GM21576 (cell line): ENCODE results near the gene FOXK2.
"Not testable (repeated sequence)": the region's sequence is repeated elsewhere in the genome, so short reads cannot be mapped to it uniquely, and the experiment has no call there.

Experiments
- ATAC-seq: cut with Tn5 transposase; IDR thresholded peaks from one replicate; pipeline ENCODE4 v1.9.1; 2021; ENCODE audit warnings: mild to moderate bottlenecking, moderate library complexity; ENCODE audit not compliant: unreplicated experiment

The FOXK2 gene

DNA sequence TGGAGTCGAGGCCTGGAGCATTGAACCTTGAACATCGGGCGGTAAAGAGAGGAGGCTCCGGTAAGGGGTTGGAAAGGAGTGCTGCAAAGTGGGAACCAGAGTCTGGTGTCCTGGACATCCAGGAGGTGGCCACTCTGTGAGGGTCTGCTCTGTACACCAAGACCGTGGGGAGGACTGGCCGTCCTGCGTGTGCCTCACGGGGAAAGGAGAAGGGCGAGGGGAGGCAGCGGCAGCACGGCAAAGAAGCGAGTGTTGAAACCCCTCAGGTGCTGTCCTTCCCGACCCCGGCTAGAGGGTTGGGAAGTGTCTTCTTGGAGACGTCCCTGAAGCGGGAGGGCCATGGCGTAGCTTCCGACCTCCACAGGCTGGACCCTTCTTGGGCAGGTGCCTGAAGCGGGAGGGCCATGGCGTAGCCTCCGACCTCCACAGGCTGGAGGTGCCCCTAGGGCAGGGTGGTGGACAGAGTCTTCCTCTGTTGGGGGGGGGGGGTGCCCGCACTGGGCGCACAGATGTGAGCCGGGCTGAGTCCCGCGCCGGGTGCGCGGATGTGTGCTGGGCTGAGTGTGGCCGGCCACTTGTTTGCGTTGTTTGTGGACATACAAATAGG is 42.0 kb downstream of the FOXK2 start:
- no peak for ATAC-seq

GRCh38 chr17:82562718-82563220 is 43.2 kb downstream of the FOXK2 start:
- not testable (repeated sequence) for ATAC-seq

GRCh38 chr17:82563318-82563717 is 43.8 kb downstream of the FOXK2 start:
- no peak for ATAC-seq

DNA sequence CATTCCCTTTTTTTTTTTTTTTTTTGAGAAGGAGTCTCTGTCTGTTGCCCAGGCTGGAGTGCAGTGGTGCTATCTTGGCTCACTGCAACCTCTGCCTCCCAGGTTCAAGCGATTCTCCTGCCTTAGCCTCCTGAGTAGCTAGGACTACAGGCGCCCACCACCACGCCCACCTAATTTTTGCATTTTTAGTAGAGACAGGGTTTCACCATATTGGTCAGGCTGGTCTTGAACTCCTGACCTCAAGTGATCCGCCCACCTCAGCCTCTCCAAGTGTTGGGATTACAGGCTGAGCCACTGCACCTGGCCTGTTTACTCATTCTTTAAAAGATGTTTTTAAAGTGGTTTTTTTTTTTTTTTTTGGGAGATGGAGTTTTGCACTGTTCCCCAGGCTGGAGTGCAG is 44.2 kb downstream of the FOXK2 start:
- ATAC-seq = not testable (repeated sequence)

- no peak for ATAC-seq
These were observed 44.7 kb downstream of the FOXK2 start for GRCh38 chr17:82564241-82564640.

DNA sequence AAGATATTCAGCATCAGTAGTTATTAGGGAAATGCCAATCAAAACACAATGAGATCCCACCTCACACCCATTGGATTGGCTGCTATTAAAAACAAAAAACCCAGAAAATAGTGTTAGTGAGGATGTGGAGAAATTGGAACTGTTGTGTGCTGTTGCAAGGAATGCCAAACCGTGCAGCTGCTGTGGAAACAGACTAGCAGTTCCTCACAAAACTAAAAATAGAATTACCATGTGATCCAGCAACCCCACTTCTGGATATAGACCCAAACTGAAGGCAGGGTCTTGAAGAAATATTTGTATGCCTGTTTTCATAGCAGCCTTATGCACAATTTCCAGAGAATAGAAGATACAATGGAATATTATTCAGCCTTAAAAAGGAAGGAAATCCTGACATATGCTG is 46.0 kb downstream of the FOXK2 start:
- ATAC-seq = no peak

DNA sequence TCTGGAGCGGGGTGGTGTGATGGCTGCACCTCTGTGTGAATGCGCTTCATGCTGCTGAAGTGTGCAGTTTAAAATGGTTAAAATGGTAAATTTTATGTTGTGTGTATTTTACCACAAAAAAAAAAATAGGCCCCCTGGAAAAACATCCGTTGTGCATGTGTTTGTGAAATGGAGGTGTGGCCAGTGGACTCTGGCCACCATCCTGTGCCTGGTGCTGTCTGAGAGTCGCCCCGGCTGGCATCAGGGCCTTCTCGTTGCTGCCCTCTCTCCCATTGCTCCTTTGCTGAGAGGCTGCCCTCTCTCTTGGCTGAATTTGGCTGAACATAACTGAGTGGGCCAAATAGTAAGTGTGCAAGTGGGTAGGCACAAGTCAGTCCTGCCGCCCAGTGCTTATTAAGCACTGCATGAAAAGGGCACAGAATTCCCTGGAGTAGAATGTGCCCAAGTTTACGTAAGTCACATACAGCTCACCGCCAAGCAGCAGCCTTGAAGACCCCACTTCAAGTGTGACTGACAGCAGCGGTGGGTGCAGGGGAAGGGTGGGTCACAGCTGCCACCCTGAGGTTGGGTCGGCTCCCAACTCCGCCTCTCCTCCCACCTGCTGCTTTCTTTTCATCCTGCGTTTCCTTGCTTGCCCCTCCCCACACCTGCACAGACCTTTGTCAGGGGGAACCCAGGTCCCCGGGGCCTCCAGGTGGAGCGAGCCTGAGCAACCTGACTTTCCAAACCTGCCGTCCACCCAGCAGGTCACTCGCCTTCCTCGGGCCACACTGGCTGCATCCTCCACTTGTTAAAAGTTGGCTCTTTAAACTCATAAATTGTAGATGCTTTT is 46.8 kb downstream of the FOXK2 start:
- ATAC-seq = no peak

DNA sequence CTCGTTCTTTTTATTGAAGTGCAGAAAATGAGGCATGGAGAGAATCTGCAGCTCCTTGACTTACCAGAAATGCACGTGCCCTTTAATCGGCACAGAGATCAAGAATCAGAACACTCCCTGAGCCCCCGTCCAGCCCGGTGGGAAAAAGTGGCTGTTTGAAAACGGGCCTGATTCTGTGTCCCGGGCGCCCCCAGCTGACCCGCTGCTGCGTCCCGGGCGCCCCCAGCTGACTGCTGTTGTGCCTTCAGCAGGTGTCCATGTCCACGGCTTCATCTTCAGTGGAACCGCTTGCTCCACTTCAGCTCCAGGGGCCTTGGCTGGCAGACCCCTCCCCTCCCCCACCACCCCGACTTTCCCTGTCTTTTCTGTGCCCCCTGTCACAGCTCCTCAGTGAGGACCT is 47.8 kb downstream of the FOXK2 start:
- no peak for ATAC-seq

- ATAC-seq = no peak
These were observed 49.5 kb downstream of the FOXK2 start for GRCh38 chr17:82568997-82569393.

DNA sequence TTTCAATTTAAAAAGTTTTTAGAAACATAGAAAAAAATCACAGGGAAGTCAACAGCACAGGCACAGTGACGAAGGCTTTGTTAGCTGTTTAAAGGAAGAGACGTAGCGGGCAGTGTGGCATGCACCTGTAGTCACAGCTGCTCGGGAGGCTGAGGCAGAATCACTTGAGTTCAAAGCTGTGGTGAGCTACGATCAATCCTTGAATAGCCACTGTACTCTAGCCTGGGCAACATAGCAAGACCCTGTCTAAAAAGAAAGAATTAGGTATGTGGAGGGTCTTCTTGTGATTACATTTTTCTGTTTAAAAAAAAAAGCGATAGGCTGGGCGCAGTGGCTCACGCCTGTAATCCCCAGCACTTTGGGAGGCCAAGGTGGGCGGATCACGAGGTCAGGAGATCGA is 50.1 kb downstream of the FOXK2 start:
- ATAC-seq = no peak

DNA sequence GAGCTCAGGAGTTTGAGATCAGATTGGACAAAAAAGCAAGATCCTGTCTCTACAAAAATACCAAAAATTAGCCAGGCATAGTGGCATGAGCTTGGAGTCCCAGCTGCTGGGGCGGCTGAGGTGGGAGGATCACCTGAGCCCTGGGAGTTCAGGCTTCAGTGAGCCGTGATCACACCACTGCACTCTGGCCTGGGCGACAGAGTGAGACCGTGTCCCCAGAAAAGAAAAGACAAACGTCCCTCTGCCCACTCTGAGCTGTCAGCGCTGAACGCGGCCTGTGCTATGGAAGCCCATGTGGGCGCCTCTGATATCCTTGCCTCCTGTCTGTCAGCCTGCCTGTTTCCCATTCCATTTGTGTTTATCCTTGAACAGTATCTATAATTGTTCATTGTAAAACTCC is 50.7 kb downstream of the FOXK2 start:
- ATAC-seq = no peak

- no peak for ATAC-seq
These were observed 52.3 kb downstream of the FOXK2 start for GRCh38 chr17:82571855-82572254.

DNA sequence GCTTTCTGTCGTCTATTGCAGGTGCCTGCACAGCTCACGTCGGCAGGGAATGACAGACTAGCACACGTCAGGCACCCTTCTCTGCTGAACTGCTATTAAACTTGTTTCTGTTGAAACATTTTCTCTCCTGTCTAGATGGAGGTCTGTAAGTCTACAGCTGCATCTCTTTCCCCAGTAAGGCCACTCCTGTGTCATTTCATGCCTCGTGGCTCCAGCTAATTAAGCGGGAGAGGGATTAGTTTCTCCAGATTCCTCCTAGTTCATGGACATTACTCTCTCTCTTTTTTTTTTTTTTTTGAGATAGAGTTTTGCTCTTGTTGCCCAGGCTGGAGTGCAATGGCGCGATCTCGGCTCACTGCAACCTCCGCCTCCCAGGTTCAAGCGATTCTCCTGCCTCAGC is 54.5 kb downstream of the FOXK2 start:
- ATAC-seq = no peak

DNA sequence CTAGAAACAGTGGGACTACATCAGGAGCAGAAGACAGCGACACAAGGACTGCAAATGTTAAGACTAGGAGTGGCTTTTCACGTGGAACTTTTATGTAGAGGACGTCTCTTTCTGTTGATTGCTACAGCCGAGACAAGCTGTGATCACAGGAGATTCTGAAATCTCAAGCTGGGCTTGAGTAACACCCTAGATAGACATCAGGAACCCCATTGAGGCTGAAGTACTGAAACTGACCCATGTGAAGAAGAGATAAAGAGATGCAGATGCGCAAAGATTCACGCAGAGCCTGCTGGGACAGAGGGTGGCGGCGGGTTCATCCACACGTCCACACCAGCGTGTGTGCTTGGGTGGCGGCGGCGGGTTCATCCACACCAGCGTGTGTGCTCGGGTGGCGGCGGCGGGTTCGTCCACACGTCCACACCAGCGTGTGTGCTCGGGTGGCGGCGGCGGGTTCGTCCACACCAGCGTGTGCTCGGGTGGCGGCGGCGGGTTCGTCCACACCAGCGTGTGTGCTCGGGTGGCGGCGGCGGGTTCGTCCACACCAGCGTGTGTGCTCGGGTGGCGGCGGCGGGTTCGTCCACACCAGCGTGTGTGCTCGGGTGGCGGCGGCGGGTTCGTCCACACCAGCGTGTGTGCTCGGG is 56.2 kb downstream of the FOXK2 start:
- not testable (repeated sequence) for ATAC-seq

GRCh38 chr17:82577300-82577699 is 57.8 kb downstream of the FOXK2 start:
- ATAC-seq = no peak

- ATAC-seq = not testable (repeated sequence)
These were observed 60.4 kb downstream of the FOXK2 start for GRCh38 chr17:82579969-82580368.

DNA sequence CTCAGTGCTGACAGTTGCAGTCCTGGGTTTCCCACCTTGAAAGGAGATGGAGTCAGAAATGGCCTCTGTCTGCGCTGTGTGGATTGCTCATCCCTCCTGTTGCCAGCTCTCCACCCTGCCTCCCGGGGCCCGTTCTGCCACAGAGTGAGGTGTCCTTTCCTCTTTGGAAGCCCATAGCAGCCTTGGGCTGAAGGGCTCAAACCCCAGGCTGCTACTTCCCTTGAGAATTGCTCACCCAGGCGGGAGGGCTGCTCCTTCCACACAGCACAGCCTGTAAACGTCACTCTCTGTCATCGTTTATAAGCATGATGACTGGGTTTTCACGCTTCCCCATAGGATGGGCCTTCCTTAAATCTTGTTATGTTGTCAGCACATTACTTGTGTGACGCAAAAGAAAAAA is 62.7 kb downstream of the FOXK2 start:
- ATAC-seq = no peak

- ATAC-seq = no peak
These were observed 63.2 kb downstream of the FOXK2 start for GRCh38 chr17:82582709-82583108.

GRCh38 chr17:82583720-82584234 is 64.2 kb downstream of the FOXK2 start:
- no peak for ATAC-seq

DNA sequence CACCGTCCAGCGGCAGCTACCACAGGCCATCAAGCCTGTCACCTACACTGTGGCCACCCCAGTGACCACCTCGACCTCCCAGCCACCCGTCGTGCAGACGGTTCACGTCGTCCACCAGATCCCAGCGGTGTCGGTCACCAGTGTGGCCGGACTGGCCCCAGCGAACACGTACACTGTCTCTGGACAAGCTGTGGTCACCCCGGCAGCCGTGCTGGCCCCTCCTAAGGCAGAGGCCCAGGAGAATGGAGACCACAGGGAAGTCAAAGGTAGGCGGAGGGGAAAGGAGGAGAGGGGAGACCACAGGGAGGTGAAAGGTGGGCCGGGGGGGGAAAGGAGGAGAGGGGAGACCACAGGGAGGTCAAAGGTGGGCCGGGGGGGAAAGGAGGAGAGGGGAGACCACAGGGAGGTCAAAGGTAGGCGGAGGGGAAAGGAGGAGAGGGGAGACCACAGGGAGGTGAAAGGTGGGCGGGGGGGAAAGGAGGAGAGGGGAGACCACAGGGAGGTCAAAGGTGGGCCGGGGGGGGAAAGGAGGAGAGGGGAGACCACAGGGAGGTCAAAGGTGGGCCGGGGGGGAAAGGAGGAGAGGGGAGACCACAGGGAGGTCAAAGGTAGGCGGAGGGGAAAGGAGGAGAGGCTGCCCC is 66.5 kb downstream of the FOXK2 start:
- not testable (repeated sequence) for ATAC-seq

GRCh38 chr17:82586576-82587233 is 67.2 kb downstream of the FOXK2 start:
- no peak for ATAC-seq
